ELR (cell line): ENCODE data around the gene INPP4B.

Experiments used
- DNase-seq: peaks from one replicate; pipeline ENCODE4 v3.0.0-alpha.2; 2015; ENCODE audit warnings: low read depth

INPP4B gene

DNA sequence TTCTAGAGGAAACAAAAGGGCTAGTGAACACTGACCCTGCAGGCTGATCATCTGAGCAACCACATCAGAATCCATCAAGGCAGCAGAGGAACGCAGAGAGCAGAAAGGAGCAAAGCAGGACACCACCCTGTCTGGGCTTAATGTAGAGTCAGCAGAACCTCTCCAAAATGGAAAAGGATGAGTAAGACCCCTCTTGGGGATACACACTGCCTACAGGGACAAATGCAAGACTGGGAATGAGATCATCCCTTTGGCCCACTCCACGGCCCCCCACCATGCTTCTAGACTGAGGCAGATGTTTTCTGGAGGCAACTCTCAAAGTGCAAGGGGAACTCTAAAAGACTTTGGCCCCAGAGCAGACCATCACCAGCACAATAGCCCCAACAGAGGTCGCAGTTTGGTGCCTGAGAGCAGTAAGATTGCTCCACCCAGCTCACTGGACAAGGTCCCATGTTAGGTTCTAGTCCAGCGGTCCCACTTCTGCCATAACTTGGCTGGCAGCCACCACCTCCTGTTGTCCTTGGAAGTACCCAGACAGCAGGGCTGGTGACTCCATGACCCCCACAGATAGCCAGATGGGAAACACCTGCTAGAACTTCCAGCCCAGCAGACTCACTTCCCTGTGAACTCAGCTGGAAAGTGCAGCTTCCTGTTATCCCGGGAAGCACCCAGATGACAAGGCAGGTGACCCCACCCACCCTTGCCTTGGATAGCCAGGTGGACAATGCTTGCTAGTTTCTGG is 372.7 kb downstream of the INPP4B start:
- DNase-seq: no peak

DNA sequence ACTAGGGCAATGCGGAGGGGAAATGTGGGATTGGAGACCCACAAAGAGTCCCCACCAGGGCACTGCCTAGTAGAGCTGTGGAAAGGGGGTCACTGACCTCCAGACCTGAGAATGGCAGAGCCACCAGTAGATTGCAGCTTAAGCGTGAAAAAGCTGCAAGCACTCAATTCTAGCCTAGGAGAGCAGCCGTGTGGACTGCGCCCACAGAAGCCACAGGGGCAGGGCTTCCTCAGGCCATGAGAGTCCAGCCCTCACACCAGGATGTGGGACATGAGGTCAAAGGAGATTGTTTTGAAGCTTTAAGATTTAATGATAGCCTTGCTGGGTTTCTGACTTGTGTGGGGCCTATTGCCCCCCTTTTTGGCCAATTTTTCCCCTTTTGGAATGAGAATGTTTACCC is 379.0 kb downstream of the INPP4B start:
- no peak for DNase-seq

DNA sequence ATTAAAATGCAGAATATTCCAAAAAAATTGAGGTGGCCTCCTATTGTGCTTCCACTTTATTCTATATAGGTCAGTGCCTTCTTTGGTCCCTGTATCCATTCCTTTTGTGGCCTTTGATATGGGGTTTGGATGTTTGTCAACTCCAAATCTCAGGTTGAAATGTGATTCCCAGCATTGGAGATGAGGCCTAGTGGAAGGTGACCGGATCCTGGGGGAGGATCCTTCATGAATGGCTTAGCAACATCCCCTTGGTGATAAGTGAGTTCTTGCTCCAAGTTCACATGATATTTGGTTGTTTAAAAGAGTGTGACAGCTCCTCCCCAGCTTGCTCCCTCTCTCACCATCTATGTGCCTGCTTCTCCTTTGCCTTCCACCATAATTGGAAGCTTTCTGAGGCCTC is 380.6 kb downstream of the INPP4B start:
- DNase-seq: no peak

DNA sequence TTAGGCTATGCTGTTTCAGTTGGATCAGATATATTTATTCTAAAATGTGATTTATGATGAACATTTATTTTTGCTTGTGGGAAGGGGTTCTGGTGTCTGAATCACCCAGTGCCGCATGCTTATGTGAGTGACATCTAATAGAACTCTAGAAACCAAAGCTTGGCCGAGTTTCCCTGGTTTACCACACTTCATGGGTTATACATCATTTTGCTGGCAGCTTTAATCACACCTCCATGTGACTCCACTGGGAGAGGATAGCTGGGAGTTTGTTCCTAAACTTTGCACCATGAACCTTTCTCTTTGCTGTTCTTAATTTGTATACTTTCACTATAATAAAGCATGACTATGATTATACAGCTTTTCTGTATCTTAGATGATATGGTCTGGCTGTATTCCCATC is 382.9 kb downstream of the INPP4B start:
- DNase-seq: no peak

DNA sequence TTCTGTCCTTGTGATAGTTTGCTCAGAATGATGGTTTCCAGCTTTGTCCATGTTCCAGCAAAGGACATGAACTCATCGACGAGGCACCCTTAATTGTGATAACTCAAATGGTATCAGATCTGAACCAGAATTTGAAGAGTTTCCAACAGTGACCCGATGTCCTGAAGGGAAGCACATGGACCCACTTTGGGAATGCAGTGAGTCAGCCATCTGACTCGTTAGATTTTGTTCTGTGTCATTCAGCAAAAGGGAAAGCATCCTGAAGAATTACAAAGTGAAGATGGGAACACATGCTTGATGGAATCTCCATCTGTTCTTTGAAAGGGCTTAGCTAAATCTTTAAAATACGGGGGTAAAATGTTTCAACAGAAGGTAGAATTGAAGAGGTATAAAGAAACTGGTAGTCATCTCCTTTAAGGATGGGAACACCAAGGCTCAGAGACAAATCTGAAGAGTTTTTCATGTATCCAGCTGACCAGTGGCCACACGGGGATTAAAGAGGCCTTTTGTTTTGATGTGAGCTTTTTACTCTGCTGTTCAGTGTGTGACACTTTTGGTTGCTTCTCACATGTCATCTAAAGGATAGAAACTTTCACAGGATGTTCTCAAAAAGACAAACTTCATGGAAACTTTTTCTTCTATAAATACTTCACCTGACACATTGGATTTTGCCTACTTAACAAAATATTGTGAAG is 393.8 kb downstream of the INPP4B start:
- peak; percentile 58 for DNase-seq

DNA sequence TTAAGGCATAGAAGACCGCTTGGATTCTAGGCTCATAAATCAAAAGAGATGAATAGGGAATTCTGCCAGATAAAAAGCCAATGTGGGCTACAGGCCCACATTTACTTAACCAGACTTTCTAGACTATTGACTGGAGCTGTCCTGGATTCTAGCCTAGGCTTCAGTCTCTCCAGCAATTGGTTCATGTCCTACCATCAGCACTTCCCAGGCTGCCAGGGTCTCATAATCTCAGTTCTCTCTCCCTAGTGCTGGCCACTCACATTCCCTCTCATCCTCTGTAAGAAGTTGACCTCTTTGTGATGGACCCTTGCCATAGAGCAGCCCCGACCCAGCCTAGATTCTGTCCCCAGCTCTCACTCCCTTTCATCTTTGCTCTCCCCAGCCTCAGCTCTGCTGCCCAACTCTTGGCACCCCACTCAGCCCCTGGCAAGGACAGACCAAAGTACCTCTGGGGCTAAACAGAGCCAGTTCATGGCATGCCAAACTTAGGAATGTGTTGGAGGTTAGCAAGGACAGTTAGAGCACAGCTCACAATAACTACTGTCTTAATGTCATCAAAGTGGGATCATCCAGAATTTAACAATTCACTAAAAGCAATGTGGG is 396.2 kb downstream of the INPP4B start:
- DNase-seq: no peak

DNA sequence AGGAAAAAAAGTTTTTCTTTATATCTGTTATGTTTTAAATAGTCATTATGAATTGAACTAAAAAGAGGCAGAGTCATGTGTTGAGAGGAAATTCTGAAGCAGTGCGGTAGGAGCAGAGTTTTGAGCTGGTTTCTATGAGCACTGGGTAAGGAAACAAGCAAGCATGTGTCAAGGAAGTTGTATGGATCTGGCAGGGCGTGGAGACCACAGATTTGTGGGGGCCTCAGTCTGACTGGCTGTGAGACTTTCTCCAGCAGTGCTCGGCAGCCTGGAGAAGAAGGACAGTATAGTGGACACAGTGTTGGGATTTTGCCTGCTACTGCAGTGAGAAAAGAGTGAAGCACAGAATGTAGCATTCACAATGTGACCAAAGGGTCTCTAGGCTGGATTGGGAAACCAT is 399.1 kb downstream of the INPP4B start:
- no peak for DNase-seq

DNA sequence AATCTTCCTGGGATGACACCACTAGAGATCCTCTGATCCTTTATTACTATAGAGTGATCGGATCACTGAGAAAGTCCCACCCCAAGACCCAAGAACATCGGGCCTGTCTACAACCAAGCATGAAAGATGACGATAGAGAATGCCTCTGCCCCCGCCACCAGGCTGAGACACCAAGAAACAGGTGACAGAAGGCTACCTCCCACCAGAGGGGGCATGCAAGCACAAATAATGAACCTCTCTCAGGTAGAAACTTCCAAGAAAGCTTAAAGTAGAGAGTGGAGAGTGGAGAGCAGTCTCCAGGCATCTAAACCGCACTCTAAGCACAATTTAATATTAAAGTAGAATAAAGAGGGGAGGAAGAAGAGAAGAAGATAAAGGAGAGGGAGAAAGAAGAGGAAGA is 402.6 kb downstream of the INPP4B start:
- DNase-seq: no peak

DNA sequence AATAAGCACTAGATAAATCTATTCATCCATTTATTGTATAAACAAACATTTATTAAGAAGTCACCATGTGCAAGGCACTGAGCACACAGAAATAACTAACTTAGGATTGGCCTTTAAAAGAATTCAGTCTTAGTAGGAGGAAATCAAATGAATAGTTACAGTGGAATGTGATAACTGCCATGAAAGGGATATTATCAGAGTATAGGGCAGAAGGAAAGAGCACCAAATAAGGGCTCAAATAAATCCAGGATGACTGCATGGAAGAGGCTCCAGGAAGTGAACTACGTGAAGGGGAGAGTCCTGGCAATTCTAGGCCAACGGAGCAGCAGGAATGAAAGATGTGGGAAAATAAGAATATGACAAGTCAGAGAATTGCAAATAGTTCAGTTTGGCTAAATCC is 406.0 kb downstream of the INPP4B start:
- DNase-seq: peak; percentile 9

DNA sequence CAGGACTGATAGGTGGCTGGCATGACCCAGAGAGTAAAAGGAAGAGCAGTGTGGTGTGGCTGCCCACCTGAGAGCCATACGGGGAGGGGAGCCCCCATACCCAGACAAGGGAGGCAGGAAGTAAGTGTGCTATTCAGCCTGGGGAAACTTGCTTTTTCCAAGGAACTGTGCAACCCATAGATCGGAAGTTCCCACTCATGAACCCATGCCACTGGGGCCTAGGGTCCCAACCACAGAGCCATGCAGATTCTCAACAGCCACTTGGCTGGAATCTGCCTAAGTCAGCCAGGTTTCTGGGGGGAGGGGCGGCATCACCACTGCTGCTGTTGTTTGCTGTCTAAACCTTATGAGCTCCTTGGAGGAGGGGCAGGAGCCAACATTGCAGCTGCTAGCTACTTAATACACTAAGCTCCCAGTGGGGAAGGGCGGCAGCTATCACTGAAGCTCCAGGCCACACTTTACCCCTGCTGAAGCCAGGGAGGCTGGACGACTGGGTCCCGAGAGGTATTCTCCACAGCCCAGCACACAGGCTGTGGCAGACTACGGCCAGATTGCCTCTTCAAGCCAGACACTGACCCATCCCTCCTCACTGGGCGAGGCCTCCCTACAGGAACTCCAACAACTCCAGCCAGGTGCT is 410.4 kb downstream of the INPP4B start:
- DNase-seq: no peak

DNA sequence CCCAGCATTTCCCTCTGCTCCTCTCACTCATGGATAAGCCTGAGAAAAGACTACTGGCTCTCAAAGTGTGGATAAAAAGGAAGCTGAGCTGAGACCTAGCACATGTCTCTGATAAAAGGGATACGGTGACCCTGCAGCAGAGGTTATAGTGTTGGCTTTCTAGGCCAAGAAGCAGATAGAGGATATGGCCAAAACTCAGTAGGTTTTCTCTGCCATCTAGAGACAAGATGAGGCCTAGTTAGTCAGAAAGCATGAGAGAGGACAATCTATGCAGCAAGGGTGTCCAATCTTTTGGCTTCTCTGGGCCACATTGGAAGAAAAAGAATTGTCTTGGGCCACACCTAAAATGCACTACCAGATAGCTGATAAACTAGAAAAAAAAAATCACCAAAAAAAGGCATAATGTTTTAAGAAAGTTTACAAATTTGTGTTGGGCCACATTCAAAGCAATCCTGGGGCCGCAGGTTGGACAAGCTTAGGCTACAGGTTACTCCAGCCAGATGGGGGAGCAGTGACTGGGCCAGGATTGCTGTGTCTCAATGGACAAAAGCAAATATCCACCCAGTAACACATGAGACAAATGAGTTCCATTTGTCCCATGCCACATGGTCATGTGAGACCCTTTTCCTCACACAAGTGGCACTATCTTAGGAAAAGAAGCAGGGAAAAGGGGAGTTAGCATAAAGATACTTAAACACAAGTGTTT is 411.4 kb downstream of the INPP4B start:
- DNase-seq: no peak

DNA sequence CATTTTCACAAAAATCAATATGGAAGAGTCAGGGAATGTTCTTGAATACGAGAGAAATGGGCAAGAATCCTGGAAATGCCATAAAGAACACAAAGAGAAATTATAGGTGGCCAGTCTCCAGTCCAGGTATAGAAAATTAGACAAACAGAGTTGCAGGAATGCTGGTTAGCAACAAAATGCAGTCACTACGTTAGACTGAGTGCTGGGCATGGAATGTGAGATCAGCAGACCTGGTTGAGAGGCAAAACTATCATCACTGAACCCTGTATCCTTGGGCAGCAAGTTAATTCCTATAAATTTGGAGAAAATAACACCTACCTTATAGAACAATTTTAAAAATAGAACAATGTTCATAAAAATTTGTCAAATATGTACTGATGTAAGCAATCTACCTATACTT is 417.4 kb downstream of the INPP4B start:
- no peak for DNase-seq

DNA sequence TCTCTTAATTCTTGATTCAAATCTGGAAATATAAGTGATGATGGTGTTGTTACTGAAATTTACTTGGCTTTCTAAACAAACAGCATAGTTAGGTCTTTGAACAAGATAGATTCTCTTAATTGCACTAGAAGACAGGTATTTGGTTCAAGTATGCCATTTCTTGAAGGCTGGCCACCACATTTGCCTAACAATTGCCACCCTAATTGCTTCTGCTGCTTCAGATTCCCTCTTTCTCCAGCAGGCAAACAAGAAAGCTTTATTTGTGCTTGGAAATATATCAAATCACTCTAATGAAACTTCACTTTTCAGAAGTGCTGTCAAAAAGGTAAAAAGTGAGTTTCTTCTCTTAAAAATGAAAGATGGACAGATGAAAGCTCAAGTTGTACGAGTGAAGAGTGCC is 418.6 kb downstream of the INPP4B start:
- no peak for DNase-seq

DNA sequence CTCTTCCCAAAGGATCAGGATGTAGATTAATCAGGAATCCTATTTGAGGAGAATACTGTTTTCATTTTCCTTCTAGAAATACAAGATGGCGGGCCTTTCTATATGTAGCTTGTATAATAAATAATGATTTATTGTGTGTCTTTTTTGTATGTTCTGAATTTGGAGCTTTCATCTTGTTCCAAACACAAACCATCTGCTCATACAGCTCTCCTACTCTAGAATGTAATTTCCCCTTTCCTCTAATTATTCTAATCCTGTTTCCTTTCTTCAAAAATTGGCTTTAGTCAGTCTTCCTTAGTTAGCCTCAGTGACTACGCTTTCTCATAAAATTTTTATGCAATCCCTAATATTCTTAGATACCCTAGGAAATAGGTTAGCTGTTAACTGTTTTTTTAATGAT is 422.2 kb downstream of the INPP4B start:
- no peak for DNase-seq

DNA sequence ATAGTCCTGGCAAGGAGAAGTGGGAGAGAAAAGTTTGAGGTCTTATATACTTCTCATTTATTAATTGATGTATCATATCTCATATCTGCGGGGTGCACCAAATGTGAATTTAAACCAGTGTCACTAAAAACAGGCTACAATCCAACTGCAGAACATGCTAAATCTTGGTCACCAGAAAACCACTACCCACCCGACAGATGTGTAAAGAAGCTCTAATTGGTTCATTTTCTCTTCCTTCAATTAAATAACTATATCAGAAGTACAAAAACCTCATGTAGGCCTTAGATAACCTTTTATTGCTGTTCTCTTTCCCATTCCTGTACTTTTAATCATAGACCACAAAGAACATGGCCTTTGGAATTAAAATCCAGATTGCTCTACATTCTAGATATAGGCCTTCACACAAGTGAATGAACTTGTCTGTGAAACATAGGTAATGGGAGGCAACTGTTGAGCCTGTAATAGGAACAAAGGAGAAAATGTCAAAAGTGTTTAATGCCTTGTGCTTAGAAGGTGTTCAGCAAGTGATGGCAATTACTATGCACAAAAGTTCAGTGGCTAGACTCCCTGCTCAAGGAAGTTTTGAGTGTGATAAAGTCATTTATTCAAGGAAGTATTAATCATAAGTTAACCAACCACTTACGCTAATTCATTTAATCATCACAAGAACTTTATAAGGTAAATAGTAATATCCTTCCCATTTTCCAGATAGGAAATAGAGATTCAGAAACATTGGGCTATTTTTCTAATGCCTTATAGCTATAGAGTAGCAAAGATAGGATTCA is 425.6 kb downstream of the INPP4B start:
- DNase-seq: no peak

DNA sequence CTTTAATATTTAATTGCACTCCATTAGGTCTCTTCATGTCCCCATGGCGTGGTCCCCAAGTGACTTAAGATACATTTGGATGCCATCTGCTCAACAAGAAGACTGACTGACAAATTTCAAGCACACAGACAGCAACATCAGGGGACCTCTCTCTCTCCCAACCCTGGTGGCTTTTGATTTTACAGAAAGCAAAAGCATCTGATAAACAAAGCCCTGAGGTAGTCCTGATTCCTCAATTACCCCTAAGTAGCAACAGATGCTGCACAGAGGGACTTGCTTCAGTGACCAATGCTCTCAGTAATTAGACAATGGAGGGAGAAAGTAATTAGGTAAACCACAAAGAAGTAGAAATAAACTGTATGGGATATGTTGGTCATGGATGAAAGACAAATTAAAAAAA is 426.4 kb downstream of the INPP4B start:
- DNase-seq: no peak

DNA sequence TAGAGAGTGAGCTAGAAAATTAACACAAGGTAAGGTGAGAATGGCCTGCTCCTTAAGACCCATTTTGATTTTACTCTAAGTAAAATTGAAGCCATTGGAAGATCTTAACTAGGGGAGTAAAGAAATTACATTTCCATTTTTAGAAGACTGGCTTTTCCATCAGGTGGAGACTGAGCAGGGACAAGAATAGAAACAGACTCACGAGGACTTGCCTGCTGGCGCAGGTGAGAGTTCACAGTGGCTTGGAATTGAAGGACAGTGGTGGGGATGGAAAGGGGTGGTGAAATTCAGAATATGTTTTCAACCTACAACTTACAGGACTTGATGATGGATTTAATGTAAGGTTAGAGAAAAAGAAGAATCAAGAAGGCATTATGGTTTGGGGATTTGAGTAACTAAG is 427.4 kb downstream of the INPP4B start:
- no peak for DNase-seq

DNA sequence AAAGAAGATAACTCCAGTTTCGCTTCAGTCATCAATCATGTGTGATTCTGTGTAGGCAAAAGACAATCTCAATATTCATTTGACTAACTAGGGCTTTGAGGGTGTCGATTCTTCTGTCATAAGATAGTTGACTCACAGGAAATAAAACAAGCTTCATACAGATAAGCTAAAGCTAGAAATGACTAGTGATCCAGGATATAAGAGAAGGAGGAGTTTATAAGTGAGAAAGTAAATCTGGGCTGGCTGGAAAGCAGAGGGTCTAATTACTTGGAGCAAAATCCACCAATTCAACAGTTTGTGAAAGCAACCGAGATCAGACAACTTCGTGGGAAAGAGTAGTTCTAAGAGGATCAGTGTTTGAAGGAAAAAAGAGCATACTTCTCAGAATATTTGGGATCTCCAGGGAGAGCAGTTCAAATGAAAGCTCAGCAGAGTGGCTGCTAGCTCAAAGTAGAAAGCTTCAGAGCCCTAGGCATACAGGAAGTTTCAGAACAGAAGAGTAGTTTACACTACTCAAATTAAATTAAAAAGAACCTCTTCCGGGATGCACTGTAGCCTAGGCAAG is 429.3 kb downstream of the INPP4B start:
- peak; percentile 57 for DNase-seq

DNA sequence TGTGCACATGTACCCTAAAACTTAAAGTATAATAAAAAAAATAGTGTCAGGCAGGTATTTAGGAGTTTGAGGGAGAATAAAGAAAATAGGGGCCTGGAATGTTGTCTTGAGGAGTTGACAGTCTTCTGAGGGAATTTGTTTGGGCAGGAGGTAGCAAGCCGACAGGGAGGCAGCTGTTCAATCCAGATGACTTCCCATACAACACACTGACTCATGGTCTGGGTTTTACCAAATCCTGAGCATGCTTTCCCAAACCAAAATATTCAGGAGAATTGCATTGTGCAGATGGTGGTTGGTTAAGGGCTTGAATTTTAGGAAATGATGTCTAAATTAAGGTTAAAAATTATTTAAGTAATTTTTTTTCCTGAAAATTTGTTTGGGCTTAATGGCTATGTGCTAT is 430.0 kb downstream of the INPP4B start:
- peak; percentile 29 for DNase-seq

DNA sequence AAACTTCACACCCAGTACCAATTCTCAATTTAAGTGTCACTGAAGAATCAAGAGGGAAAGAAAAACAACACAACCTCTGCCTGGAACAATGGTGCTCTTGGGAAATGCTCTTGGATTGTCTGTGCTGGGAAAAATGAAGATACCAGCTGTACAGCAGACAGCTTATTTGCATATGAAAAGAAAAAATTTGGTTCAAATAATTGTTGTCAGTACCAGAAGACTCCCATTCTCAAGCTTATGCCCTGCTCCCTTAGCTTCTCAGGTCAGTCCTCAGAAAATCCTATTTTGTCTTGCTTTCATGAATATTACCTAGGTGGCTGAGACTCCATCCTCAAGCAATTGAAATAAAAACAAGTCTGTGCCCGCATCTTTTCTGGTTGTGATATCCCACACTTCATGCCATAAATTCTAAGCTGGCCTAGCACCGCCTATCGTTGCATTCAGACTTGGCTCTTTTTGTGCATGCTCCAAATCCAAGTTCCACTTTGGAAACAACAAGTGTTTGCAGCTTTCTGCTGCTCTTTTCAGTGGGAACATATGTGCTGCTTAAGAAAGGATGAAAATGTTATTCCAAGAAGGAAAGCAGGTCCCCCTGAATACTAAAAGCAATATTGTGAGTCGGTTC is 431.6 kb downstream of the INPP4B start:
- DNase-seq: no peak

DNA sequence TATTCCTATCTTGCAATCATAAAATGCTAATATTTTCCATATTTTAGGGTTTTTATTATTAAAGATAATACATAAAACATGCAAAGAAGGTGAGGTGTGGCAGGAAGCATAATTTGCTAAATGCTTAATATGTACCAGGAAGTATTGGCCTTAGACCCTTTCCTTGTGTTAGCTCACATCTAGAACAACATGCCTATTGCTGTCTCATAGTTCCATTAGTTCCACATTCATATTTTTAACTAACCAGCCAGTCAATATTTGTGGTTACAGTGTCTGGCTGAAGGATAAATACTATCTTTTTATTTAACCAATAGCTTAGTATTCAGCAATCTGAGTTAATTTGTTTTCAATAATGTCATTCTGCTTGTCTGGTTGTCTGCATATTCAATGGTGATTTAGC is 432.6 kb downstream of the INPP4B start:
- DNase-seq: no peak
